Muscle of leg (tissue), 11 donors: Measurements from ENCODE around the gene BCAS1. TPM values are rescaled to one million over a fixed set of nuclear protein-coding genes. Genes with fewer than 3 reads are reported as not detected.

Source experiments
- DNase-seq: peaks from one replicate; pipeline ENCODE4 v3.0.0; 2013
- H3K27ac ChIP-seq: one replicate; pipeline ENCODE4 v1.5.1; 2013; ENCODE audit warnings: mild to moderate bottlenecking, low read length, control low read depth
- H3K27me3 ChIP-seq: one replicate; pipeline ENCODE4 v1.6.1; 2013; ENCODE audit warnings: low read length; ENCODE audit not compliant: control insufficient read depth, insufficient read depth
- H3K36me3 ChIP-seq: one replicate; pipeline ENCODE4 v1.6.1; 2013; ENCODE audit warnings: low read length; ENCODE audit not compliant: control insufficient read depth, insufficient read depth
- H3K4me1 ChIP-seq: one replicate; pipeline ENCODE4 v1.6.1; 2013; ENCODE audit warnings: low read length; ENCODE audit not compliant: control insufficient read depth, insufficient read depth
- H3K4me3 ChIP-seq: one replicate; pipeline ENCODE4 v1.5.1; 2013; ENCODE audit warnings: low read length, control low read depth
- H3K9me3 ChIP-seq: replicated peaks from 2 replicates; pipeline ENCODE4 v1.6.1; 2013; ENCODE audit warnings: low read depth, low read length; ENCODE audit not compliant: control insufficient read depth
- WGBS: methylation state at CpG from one replicate; pipeline ENCODE4 v1.1.5; 2013; ENCODE audit warnings: missing lambda C conversion rate; ENCODE audit not compliant: insufficient coverage; 5-methylcytosine and 5-hydroxymethylcytosine counted together
- polyA plus RNA-seq, 8 donors: library from polyadenylated mRNA; unstranded; fragments of 120-200 nt; gene quantifications; one replicate each; pipeline versions ENCODE4 v1.2.1 to v1.2.3, GENCODE V29; 2013; ENCODE audit warnings: inconsistent platforms in 1 of 8, low replicate concordance in 1 of 8; ENCODE audit not compliant: insufficient read length in 8 of 8, insufficient read depth in 1 of 8
- total RNA-seq: library from RNA; stranded (reverse); fragments of 120-200 nt; gene quantifications from one replicate; pipeline ENCODE4 v1.2.4, GENCODE V29; 2013

BCAS1 gene
- total and polyA plus RNA-seq, 9 donors, result 2.6 to 11.4 (median 5.4) TPM

GRCh38 chr20:54103067-54103761 lies 32.8 kb upstream of the BCAS1 start:
- WGBS, result 17% methylated on average over 1 of the region's 11 CpGs

DNA sequence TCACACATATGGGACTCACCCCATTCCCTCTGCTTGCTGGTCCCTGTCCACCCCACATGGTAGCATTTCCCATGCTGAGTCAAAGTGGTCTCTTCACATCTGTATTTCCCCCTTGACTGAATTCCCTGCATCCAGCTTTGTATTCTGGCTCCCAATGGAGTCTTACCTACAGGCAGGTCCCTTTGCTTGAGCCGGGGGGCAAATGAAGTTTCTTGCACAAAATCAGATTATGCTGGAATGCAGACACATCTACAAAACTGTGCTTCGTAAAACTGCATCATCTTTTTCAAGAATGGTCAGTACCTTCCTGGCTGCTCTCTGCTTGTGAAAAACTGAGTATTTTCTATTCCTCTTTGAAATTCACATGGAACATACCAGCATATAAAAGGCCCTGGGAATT lies 32.1 kb upstream of the BCAS1 start:
- 80% methylated on average over 2 of the region's 2 CpGs for WGBS
- no peak for DNase-seq
- H3K27ac ChIP-seq, result no peak overlapping the region
- H3K36me3 ChIP-seq, result no peaks in the 10 kb centered on the region
- no peaks in the 10 kb centered on the region for H3K9me3 ChIP-seq
- H3K4me3 ChIP-seq, result no peak overlapping the region
- no peaks in the 10 kb centered on the region for H3K27me3 ChIP-seq
- no peaks in the 10 kb centered on the region for H3K4me1 ChIP-seq

More at GRCh38 chr20:54103067-54103761, 32.8 kb upstream of the BCAS1 start:
- peak; percentile 37 for DNase-seq
- Histone ChIP-seq H3K4me3 (no peak overlapping the region), H3K9me3 (no peaks in the 10 kb centered on the region), H3K36me3 (no peaks in the 10 kb centered on the region), H3K4me1 (no peaks in the 10 kb centered on the region), H3K27ac (no peak overlapping the region), H3K27me3 (no peaks in the 10 kb centered on the region)

GRCh38 chr20:54100563-54100962 lies 30.2 kb upstream of the BCAS1 start:
- H3K36me3 ChIP-seq, result no peaks in the 10 kb centered on the region
- no peak overlapping the region for H3K27ac ChIP-seq
- DNase-seq, result no peak
- no peaks in the 10 kb centered on the region for H3K4me1 ChIP-seq
- no CpG with 5 or more reads among the region's 2 CpGs for WGBS
- no peak overlapping the region for H3K4me3 ChIP-seq
- no peaks in the 10 kb centered on the region for H3K9me3 ChIP-seq
- no peaks in the 10 kb centered on the region for H3K27me3 ChIP-seq

DNA sequence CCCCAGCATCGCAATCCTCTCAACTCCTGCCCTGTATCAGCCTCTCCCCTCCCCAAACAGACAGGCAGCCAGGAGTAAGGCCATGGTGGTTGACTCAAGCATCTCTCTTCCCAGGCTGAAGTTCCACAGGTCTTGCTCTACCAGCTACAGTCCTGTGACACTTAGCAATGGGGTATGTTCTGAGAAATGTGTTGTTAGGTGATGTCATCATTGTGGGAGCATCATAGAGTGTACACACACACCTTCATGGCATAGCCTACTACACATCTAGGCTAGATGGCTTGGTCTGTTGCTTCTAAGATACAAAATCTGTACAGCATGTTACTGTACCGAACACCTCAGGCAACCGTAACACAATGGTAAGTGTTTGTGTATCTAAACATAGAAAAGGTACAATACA lies 29.5 kb upstream of the BCAS1 start:
- H3K9me3 ChIP-seq, result no peaks in the 10 kb centered on the region
- no peak for DNase-seq
- H3K4me1 ChIP-seq, result no peaks in the 10 kb centered on the region
- WGBS, result no CpG with 5 or more reads among the region's 3 CpGs
- H3K4me3 ChIP-seq, result no peak overlapping the region
- H3K36me3 ChIP-seq, result no peaks in the 10 kb centered on the region
- no peaks in the 10 kb centered on the region for H3K27me3 ChIP-seq
- no peak overlapping the region for H3K27ac ChIP-seq

GRCh38 chr20:54098047-54098446 lies 27.7 kb upstream of the BCAS1 start:
- no peak for DNase-seq
- Histone ChIP-seq H3K27me3 (no peaks in the 10 kb centered on the region), H3K27ac (no peak overlapping the region), H3K36me3 (no peaks in the 10 kb centered on the region), H3K4me1 (no peaks in the 10 kb centered on the region), H3K9me3 (no peaks in the 10 kb centered on the region), H3K4me3 (no peak overlapping the region)
- WGBS, result 87% methylated on average over 3 of the region's 3 CpGs

DNA sequence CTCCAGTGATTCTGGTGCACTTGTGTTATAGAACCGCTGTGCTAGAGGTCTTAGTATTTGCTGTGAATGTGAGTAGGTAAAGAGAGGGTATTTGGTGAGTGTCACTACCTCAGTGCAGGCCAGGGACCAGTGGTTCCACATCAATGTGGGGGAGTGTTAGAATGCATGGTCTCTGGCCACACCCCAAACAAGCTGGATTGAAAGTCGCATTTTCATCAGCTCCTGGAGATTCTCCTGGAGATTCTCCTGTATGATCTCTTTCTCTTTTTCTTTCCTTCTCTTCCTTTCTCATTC lies 26.8 kb upstream of the BCAS1 start:
- 33% methylated on average over 1 of the region's 2 CpGs for WGBS
- H3K36me3 ChIP-seq, result no peaks in the 10 kb centered on the region
- no peaks in the 10 kb centered on the region for H3K9me3 ChIP-seq
- H3K27me3 ChIP-seq, result no peaks in the 10 kb centered on the region
- DNase-seq, result no peak
- no peak overlapping the region for H3K27ac ChIP-seq
- no peak overlapping the region for H3K4me3 ChIP-seq
- no peaks in the 10 kb centered on the region for H3K4me1 ChIP-seq

DNA sequence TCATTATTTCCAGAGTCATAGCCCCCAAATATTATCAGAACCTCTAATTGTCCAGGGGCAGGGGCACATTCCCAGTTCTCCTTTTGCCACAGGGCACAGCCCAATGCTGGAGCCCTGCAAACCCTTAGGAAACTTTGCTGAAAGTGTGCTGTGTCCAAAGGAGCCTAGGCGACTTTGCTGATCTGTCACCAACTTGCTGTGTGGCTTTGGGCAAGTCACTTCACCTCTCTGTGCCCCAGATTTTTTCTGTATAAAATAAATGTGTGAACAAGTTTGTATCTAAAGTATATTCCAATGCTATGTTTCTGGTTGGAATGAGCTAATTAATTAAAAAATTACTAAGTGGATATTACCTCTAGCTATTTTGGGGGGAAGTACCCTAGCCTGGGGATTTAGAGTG lies 25.4 kb upstream of the BCAS1 start:
- Histone ChIP-seq H3K27me3 (no peaks in the 10 kb centered on the region), H3K36me3 (no peaks in the 10 kb centered on the region), H3K27ac (no peak overlapping the region), H3K9me3 (no peaks in the 10 kb centered on the region), H3K4me1 (no peaks in the 10 kb centered on the region), H3K4me3 (no peak overlapping the region)
- no peak for DNase-seq
- 100% methylated on average over 1 of the region's 1 CpG for WGBS

DNA sequence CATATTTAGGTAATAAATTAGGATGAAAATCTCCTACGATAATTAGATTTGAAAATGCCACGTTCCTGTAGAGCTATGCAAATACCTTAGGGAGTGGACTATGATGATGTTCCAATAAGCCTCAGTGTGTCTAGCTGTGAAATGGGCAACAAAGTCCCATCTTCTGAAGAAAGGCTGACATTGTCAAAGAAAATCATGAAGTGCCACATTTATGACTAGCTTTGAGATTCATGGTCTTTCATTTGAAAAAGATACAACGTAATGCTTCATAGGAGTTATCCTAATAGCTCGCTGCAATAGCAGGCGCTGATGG lies 23.8 kb upstream of the BCAS1 start:
- no peak overlapping the region for H3K4me3 ChIP-seq
- no peaks in the 10 kb centered on the region for H3K36me3 ChIP-seq
- H3K9me3 ChIP-seq, result no peaks in the 10 kb centered on the region
- WGBS, result 94% methylated on average over 3 of the region's 5 CpGs
- no peak overlapping the region for H3K27ac ChIP-seq
- DNase-seq, result no peak
- H3K27me3 ChIP-seq, result no peaks in the 10 kb centered on the region
- no peaks in the 10 kb centered on the region for H3K4me1 ChIP-seq

- no CpG with 5 or more reads among the region's 9 CpGs for WGBS
- H3K9me3 ChIP-seq, result no peaks in the 10 kb centered on the region
- H3K27me3 ChIP-seq, result no peaks in the 10 kb centered on the region
- no peak overlapping the region for H3K4me3 ChIP-seq
- H3K4me1 ChIP-seq, result no peaks in the 10 kb centered on the region
- no peaks in the 10 kb centered on the region for H3K36me3 ChIP-seq
- peak; percentile 39 for DNase-seq
- peak overlapping the region; percentile 38 for H3K27ac ChIP-seq
Observed at GRCh38 chr20:54093423-54094267, 23.3 kb upstream of the BCAS1 start.

- H3K9me3 ChIP-seq, result no peaks in the 10 kb centered on the region
- H3K27ac ChIP-seq, result no peak overlapping the region
- DNase-seq, result no peak
- H3K27me3 ChIP-seq, result no peaks in the 10 kb centered on the region
- H3K36me3 ChIP-seq, result no peaks in the 10 kb centered on the region
- WGBS, result 49% methylated on average over 2 of the region's 2 CpGs
- peaks cover 6% of the 10 kb centered on the region for H3K4me1 ChIP-seq
- no peak overlapping the region for H3K4me3 ChIP-seq
Observed at GRCh38 chr20:54092021-54092420, 21.6 kb upstream of the BCAS1 start.
